ENCODE results near the gene GMPR2.

GRCh38 chr14:24263848-24264247 lies 31.1 kb downstream of the GMPR2 start:
- TF ChIP-seq CTCF (conservative IDR thresholded peaks at IDR 0.05; ENCODE audit: low read depth, low read length) (no peak), EZH2 (IDR thresholded peaks at IDR 0.05; ENCODE audit: low read length, unreplicated experiment) (no peak), EZH2phosphoT487 (IDR thresholded peaks at IDR 0.05; ENCODE audit: borderline replicate concordance, low read length) (no peak)
